ENCODE results near the gene DEFB123.
"Not testable (repeated sequence)": the region's sequence is repeated elsewhere in the genome, so short reads cannot be mapped to it uniquely, and the experiment has no call there.

The DEFB123 gene

GRCh38 chr20:31440012-31440659 lies at the start of gene DEFB123:
TSS of gene DEFB123 (plus strand) at chr20:31440632. CDS start at chr20:31440699, 67 bp downstream.
- TF ChIP-seq ZNF274 (IDR thresholded peaks at IDR 0.05; ENCODE audit: low read depth, low read length): no peak
- no peak within 1 kb of the TSS for H3K4me3 ChIP-seq (ENCODE audit: low read length)

DNA sequence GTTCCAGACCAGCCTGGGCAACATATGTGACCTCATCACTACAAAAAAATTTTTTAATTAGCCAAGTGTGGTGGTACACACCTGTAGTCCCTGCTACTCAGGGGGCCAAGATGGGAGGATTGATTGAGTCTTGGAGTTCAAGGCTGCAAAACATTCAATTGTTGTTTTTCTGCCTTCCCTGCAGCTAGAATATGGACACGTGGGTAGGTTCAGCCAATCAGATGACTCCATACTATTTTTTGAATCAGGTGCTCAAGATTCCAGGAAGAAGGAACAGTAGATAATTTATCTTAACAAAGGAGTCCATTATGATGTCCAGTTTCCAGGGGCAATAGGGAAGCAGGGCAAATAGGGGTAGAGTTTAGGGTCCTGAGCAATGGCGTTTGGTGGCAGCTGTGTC lies 47.6 kb upstream of the DEFB123 start:
- no peak overlapping the region for H3K4me3 ChIP-seq (ENCODE audit: low read length)
- TF ChIP-seq ZNF274 (IDR thresholded peaks at IDR 0.05; ENCODE audit: low read depth, low read length): no peak

- TF ChIP-seq ZNF274 (IDR thresholded peaks at IDR 0.05; ENCODE audit: low read depth, low read length): no peak
- no peak overlapping the region for H3K4me3 ChIP-seq (ENCODE audit: low read length)
These were observed 45.5 kb upstream of the DEFB123 start for GRCh38 chr20:31394900-31395299.

DNA sequence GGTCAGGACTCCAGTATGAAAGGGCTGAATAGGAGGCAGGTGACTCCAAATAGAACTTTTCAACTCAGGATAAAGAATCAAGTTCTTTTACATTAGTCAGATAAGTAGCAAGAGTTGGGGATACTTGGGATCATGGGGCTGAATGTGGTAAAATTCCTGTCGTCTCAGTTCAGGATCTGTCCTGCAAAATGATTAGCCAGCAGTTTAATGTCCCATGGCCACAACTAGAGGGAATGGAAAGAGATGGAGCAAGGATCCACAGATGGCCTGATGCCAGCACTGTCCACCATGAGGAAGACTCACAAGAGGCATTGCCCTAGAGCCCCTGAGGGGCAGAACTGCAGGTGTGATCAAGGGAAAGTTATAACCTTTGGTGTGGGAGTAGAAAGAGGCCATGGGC lies 36.5 kb upstream of the DEFB123 start:
- no peak overlapping the region for H3K4me3 ChIP-seq (ENCODE audit: low read length)
- no peak for TF ChIP-seq ZNF274 (IDR thresholded peaks at IDR 0.05; ENCODE audit: low read depth, low read length)

DNA sequence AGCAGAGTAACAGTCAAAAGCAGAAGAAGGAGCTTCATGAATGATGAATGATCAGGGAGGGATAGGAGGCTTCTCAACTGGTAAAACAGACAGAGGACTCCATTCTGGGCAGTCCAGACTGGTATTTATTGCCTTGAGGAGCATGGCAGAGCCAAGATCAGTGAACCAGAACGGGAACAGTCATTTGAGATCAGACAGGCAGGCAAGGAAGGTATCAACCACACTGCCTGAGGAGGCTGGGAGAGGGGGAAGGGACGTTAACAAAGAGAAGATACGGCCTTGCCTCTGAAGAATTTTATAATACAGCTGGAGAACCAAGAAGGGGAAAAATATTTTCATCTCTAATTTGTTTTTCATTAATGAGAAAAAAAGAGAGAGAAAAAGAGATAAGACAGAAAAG lies 34.3 kb upstream of the DEFB123 start, which contains the start of gene DEFB121:
DEFB121 (minus strand) TSS at position 101 of the 400 bp plus-strand sequence; CDS start at position 38, 63 bp downstream.
- H3K4me3 ChIP-seq (ENCODE audit: low read length): no peak within 1 kb of the TSS
- TF ChIP-seq ZNF274 (IDR thresholded peaks at IDR 0.05; ENCODE audit: low read depth, low read length): no peak

- no peak for TF ChIP-seq ZNF274 (IDR thresholded peaks at IDR 0.05; ENCODE audit: low read depth, low read length)
These were observed 30.4 kb upstream of the DEFB123 start for GRCh38 chr20:31410011-31410410.

DNA sequence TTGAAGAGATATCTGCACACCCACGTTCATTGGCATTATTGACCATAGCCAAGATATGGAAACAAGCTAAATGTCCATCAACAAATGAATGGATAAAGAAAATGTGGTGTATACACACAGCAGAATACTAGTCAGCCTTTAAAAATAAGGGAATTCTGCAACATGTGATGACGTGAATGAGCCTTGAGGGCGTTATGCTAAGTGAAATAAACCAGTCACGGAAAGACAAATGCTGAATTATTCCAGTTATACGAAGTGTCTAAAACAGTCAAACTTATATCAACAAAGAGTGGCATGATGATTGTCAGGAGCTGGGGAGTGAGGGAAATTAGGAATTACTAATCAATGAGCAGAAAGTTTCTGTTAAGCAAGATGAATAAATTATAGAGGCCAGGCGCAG lies 26.1 kb upstream of the DEFB123 start:
- no peak for TF ChIP-seq ZNF274 (IDR thresholded peaks at IDR 0.05; ENCODE audit: low read depth, low read length)
- H3K4me3 ChIP-seq (ENCODE audit: low read length): no peak overlapping the region

More at GRCh38 chr20:31410011-31410410, 30.4 kb upstream of the DEFB123 start:
- H3K4me3 ChIP-seq (ENCODE audit: low read length): no peak overlapping the region

DNA sequence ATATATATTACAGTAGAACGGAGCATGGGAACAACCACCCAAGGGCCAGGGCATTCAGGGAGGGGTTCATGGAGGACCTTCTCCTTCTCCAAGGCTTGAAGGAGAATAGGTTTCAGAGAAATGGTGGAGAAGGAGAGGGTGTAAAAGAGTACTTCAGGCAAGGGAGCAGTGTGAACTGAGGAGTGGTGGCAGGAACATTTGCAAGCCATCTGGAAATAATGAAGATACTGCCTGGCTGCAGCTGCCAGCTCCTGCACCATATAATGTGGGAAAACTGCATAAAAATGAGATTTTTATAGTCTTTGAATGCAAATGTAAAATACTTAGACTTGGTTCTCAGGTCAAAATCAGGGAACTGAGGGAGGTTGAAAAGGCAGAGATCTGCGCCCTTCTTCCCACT lies 24.8 kb upstream of the DEFB123 start:
- no peak overlapping the region for H3K4me3 ChIP-seq (ENCODE audit: low read length)
- TF ChIP-seq ZNF274 (IDR thresholded peaks at IDR 0.05; ENCODE audit: low read depth, low read length): no peak

DNA sequence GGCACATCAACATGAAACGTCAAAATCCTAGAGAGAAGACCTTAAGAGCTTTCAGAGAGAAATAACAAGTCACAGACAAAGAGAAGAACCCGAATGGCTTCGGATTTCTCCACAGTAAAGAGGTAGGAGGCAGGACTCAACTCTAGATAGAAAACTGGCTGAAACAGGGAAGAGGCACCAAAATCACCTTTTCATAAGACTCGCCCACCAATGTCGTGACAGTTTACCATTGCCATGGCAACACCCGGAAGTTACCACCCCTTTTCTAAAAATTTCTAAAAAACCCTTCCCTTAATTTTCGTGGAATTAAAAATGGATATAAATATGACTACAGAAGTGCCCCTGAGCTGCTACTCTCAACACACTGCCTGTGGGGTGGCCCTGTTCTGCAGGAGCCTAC lies 22.1 kb upstream of the DEFB123 start:
- no peak overlapping the region for H3K4me3 ChIP-seq (ENCODE audit: low read length)
- TF ChIP-seq ZNF274 (IDR thresholded peaks at IDR 0.05; ENCODE audit: low read depth, low read length): no peak

- H3K4me3 ChIP-seq (ENCODE audit: low read length): no peak overlapping the region
- TF ChIP-seq ZNF274 (IDR thresholded peaks at IDR 0.05; ENCODE audit: low read depth, low read length): no peak
These were observed 14.6 kb upstream of the DEFB123 start for GRCh38 chr20:31425797-31426196.

GRCh38 chr20:31426891-31427551 lies 13.4 kb upstream of the DEFB123 start:
- not testable (repeated sequence) for H3K4me3 ChIP-seq (ENCODE audit: low read length)

DNA sequence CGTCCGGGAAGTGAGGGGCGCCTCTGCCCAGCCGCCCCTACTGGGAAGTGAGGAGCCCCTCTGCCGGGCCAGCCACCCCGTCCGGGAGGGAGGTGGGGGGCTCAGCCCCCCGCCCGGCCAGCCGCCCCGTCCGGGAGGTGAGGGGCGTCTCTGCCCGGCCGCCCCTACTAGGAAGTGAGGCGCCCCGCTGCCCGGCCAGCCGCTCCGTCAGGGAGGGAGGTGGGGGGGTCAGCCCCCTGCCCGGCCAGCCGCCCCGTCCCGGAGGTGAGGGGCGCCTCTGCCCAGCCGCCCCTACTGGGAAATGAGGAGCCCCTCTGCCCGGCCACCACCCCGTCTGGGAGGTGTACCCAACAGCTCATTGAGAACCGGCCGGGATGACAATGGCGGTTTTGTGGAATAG lies 12.9 kb upstream of the DEFB123 start:
- H3K4me3 ChIP-seq (ENCODE audit: low read length): not testable (repeated sequence)

DNA sequence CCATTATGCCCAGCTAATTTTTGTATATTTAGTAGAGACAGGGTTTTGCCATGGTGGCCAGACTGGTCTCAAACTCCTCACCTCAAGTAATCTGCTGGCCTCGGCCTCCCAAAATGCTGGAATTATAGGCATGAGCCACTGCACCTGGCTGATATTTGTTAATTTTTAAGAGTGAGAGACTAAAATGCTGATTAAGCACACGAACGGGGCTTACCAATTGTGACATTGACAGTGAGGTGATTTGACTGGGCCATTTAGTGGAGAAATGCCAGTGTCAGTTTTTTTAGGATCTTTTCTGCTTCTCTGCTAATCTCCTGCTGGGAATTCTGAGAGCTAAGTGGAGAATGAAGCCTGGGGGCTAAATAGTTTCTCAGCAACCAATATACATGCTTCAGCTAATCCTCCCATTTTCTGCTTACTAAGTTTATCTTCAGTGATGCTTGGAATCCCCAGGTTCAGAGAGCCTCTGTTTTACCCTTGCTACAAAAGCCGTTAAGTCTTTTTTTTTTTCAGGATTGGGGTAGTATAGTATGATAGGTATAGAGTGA lies 9.8 kb upstream of the DEFB123 start:
- TF ChIP-seq ZNF274 (IDR thresholded peaks at IDR 0.05; ENCODE audit: low read depth, low read length): no peak
- H3K4me3 ChIP-seq (ENCODE audit: low read length): no peak overlapping the region

- TF ChIP-seq ZNF274 (IDR thresholded peaks at IDR 0.05; ENCODE audit: low read depth, low read length): no peak
These were observed 5.8 kb downstream of the DEFB123 start for GRCh38 chr20:31446084-31446819.

More at GRCh38 chr20:31446084-31446819, 5.8 kb downstream of the DEFB123 start:
- H3K4me3 ChIP-seq (ENCODE audit: low read length): no peak overlapping the region

All from GM08714 (cell line).